ENCODE results near the gene RNU7-1. TPM values are rescaled to one million over a fixed set of nuclear protein-coding genes. Genes with fewer than 3 reads are reported as not detected.

Gene RNU7-1
- total RNA-seq, 4 donors from 2014 or later, result not detected

DNA sequence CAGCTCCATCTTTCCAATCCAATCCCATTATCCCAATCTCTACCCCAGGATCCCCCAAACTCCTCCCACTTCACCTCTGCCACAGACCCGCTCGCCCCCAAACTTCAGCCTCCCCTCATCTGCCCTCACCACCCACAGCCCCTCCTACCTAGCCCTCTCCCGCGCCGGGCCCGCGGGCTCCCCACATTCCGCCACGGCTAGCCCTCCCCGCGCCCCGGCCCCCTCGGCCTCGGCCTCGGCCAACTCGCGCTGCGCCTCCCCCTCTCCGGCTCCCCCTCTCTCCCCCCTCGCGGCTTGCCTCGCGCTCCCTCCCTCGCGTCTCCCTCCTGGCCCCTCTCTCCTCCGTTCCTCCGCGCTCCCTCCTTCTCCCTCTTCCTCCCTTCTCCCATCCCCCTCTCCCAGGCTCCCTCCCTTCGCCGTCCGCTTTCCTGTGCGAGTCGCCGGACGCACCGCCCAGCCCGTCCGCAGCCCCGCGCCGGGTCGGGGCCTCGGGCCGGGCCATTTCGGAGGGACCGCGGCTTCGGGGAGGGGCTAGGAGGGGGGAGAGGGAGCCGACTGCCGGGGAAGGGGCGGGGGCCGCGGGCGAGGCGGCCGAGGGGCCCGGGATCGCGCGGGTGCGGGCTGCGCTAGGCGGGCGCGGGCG is 16.1 kb upstream of the RNU7-1 start, which contains the start of gene ATN1:
Gene ATN1 (plus strand): TSS at position 581 of the 643 bp plus-strand sequence. CDS start 6,043 bp downstream, outside the sequence.
- DNase-seq (ENCODE audit: low spot score), result no peak
- TF ChIP-seq, protein P1, sequence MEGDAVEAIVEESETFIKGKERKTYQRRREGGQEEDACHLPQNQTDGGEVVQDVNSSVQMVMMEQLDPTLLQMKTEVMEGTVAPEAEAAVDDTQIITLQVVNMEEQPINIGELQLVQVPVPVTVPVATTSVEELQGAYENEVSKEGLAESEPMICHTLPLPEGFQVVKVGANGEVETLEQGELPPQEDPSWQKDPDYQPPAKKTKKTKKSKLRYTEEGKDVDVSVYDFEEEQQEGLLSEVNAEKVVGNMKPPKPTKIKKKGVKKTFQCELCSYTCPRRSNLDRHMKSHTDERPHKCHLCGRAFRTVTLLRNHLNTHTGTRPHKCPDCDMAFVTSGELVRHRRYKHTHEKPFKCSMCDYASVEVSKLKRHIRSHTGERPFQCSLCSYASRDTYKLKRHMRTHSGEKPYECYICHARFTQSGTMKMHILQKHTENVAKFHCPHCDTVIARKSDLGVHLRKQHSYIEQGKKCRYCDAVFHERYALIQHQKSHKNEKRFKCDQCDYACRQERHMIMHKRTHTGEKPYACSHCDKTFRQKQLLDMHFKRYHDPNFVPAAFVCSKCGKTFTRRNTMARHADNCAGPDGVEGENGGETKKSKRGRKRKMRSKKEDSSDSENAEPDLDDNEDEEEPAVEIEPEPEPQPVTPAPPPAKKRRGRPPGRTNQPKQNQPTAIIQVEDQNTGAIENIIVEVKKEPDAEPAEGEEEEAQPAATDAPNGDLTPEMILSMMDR (IDR thresholded peaks at IDR 0.05), result no peak
- ATAC-seq (ENCODE audit: low FRiP score), result peak; percentile 51

GRCh38 chr12:6928022-6928702 is 15.5 kb upstream of the RNU7-1 start:
- TF ChIP-seq, protein P1 (IDR thresholded peaks at IDR 0.05), result no peak
- ATAC-seq (ENCODE audit: low FRiP score), result peak; percentile 4
- no peak for DNase-seq (ENCODE audit: low spot score)

- ATAC-seq (ENCODE audit: low FRiP score) (no peak), DNase-seq (ENCODE audit: low spot score) (no peak)
- TF ChIP-seq, protein P1 (IDR thresholded peaks at IDR 0.05), result no peak
Observed at GRCh38 chr12:6928703-6929407, 14.8 kb upstream of the RNU7-1 start.

DNA sequence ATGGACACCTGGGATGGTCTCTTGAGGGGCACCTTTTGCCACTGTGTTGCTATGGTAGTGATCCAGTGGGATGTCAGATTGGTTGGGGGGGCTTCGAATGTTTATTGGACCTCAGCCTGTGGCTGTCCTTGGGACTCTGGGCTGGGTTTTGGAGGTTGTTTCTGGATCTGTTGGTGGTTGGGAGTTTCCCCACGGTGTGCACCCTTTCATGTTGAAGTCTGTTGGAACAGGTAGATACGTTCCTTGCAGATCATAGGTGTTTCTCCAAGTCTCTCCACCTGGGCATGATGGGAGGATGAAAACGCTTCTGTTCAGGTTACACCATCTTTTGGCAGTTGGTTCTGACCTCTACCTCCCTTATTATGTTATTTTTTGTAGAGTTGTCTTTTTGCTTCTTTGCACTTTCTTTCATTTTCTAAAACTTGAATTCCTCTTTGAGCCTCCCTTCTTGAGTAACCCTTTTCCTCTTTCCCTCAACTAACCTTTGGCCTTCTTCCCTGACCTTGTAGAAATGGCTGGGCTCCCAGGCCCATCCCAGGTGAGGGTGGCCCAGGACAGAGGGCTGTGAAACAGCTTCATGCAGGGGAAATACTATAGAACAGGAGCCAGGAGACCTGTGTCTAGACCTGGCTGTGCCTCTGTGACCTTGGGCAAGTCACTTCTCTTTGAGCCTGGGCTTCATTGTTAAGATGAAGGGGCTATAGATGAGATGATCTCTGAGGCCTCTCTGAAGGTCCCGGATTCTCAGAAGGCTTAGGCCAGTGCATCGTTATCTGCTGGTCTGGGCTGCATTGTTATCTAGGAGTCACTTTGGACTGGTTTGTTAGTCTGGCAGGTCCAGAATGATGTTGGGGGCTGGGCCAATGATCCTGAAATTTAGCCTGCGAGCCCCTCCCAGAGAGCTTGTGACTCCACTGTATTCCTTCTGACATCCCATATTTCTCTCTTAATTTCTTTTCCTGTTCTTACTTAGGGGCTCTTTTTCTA is 13.9 kb upstream of the RNU7-1 start:
- ATAC-seq (ENCODE audit: low FRiP score), result no peak
- DNase-seq (ENCODE audit: low spot score), result no peak
- TF ChIP-seq, protein P1 (IDR thresholded peaks at IDR 0.05), result no peak

DNA sequence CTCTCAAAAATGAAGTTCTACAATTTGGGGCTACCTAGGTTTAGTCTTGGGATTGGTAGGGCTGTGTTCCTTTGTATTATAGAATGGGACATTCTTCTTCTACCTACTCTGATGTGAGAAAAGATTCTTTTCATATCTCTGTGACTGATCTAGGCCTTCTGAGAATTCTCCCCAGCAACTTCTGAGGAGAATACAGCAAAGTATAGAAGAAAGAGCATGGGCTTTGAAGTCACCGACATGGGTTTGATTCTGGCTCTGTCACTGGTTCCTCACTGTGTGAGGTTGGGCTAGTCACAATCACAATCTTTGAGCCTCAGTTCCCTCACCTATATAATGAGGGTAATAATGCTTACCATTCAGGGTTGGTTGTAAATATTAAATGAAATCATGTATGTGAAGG is 10.8 kb upstream of the RNU7-1 start:
- TF ChIP-seq, protein P1 (IDR thresholded peaks at IDR 0.05), result no peak
- DNase-seq (ENCODE audit: low spot score), result no peak
- ATAC-seq (ENCODE audit: low FRiP score), result no peak

GRCh38 chr12:6934110-6934509 is 9.5 kb upstream of the RNU7-1 start:
- TF ChIP-seq, protein P1 (IDR thresholded peaks at IDR 0.05), result no peak
- ATAC-seq (ENCODE audit: low FRiP score) (no peak), DNase-seq (ENCODE audit: low spot score) (no peak)
